GM03348 (cell line): ENCODE results near the gene DHH.
A peak's percentile ranks its signal among the peaks of the same experiment; 100 is the strongest.

Source experiments
- DNase-seq: peaks from one replicate; pipeline ENCODE4 v3.0.0; 2012; ENCODE audit warnings: low spot score

Gene DHH

DNA sequence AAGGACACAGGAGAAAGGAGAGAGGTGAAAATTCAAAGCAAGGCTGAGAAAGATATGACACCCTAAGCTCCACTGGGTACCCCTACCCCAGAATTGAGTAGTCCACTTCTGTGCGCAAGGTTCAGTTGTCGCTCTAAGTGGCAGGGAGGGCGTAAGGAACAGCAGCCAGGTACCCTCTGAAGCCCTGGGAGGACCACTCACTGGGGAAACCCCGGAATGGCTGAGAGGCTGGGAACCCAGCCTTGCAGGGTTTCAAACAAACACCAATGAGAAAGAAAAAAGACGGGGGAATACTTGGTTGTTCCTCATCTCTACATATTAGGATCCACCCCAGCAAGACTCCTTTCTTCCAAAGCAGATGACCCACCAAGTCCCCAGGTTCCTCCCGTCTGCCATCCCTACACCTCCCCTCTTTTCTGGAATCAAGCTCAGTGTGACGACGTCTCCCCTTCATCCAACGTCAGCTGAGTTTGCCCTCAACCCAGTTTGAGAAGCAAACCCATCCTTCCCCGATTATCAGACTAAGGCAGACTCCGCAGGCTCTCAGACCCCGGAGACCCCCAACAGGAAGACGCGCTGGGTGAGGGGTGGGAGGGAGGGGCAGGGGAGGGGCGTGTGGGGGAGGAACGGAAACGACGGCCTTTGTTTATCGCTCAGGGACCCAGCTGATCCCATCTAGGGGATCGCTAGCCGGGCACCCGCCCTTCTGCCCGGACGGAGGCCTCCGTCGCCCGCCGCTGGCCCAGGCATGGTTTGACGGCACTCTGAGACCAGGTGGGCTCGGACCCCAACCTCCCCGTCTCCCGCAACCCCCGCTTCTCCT lies 15.3 kb upstream of the DHH start:
- DNase-seq: peak; percentile 44

DNA sequence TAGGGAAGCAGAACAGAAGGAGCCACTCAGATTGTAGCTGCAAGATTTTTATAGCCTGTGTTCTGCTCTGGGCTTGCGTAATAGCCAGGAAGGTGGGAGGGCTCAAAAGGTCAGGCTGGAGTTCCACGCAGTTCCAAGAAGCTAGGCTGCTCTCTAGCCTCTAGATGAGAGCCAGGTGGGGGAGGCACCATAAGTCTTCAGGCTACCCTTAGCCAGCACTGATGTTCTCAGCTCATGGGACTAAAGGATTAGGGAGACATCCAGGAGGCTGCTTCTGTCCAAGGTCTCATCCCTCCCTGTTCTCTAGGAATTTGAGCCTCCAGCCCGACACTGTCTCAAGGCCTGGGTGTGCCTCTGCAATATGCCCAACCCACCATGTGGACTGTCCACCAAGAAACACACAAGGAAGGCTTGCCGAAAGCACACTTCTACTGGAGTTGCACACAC lies 14.4 kb upstream of the DHH start:
- peak; percentile 63 for DNase-seq

DNA sequence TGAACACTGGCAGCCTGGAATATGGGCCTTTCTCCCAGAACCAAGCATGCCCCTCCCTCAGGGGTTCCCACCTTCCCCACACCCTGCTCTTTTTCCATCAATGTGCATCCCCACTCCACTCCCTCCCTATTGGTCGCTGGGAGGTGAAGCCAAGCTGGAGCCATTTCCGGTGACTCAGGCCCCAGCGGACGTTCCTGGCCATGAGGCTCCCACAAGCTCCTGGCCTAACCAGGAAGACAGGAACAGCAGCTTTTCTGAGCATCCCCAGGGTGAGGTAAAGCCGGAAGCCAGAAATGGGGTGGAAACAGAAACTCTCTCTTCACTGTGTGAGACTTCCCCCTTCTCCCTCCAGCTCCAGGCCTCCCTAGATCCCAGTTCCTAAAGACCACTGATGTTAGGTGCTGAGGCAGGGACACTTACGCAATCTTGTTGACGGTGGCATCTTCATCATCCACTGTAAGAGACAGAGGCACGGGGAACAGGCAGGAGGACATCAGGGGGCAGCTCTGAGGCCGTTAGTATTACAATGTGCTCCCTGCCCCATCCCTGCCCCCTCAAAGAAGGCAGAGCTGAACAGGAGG lies 11.0 kb upstream of the DHH start:
- no peak for DNase-seq

DNA sequence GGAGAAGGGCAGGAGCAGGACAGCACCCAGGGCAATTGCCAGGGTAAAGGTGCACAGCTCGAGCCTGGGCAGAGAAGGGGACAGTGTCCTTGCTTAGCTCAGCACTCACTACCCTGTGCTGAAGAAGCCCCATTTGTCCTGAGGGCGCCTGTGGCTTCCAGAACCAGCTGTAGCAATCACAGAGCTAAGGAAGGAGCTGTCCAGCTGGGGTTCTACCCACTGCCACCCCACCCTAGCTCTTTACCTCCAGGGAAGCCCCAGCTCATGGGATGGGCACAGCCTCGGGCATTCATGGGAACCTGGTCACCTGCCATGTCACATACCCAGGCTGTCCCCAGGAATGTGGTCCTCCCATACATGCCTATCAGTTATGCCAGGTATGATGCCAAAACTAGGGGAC lies 10.2 kb upstream of the DHH start:
- no peak for DNase-seq

DNA sequence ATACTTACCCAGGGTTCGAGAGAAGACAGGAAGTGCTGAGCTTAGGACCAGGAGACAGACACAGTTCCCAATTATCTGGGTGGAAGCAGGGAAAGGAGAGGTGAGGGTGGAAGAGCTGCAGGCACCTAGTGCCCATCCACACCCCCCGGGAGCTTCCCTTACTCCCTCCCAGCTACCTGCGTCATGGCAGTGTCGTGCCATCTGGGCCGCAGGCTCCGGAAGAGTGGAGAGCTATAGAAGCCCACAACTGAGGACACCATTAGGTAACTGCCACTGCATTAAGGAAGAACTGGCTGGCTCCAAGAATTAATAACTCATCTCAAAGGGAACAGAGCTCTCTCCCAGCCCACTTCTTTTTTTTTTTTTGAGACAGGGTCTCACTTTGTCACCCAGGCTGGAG lies 5.8 kb upstream of the DHH start:
- no peak for DNase-seq

DNA sequence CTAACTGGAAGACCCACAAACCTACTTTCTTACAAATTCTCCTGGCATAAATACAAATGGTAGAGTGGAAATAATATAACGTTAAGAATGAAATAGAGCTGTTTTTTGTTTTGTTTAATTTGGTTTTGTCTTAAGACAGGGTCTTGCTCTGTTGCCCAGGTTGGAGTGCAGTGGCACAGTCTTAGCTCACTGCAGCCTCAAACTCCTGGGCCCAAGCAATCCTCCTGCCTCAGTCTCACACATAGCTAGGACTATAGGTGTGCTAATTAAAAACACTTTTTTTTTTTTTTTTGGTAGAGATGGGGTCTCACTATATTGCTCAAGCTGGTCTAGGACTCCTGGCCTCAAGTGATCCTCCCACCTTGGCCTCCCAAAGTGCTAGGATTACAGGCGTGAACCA lies 4.1 kb upstream of the DHH start:
- no peak for DNase-seq

DNA sequence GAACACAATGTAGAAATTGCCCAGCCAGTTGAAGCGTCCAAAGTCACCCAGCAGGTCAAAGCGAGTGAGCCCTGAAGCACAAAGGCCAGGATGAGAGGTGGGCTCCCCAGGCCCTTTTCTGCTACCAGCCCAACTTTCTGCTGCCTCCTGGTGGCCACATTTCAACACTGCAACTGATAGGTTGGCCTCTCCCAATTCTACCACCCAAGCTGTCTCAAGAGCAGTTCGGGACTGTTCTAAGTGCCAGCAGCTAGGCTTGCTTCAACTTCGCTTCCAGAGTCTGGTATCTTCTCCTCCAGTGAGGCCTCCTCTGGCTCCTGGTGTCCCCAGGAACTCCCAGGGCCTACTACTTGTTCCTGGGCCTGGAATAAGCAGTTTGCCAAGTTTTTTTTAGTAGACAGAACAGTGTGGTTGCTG lies 3.4 kb upstream of the DHH start:
- peak; percentile 65 for DNase-seq

DNA sequence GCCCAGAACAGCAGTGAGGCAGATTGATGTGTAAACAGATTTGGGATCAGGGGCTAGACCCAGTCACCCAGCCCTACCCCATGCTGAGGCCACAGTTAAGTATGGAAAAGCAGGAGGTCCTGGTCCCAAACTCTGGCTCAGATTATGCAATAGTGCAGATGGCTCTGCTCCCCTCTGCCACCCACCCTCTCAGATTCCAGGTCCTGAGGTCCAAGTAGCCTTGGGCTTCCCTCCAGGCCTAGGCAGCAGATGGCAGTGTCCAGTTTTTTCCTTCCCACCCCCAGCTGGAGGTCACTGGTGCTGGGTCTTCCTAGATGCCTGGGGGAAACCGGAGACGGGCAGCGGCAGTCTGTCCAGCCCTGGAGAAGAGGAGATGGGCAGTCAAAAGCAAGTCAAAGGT lies 2.8 kb upstream of the DHH start:
- DNase-seq: no peak

DNA sequence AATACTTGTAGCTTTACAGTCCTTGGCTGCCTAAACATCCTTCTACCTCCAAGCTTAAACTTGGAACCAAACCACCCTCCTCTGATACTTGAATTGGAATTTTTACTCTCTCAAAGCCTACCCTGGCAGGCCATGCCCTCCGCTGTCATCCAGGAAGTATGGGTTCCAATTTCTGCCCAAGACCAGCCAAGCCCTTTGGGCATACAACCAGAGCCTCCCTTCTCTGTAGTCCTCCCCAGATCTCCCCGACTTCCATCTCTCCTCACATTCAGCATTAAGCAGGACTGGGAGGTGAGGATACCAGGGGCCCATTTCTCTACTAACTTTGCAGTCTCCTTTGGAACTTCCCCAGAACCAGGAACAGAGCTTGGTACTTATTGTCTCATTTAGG lies 369 bp upstream of the DHH start:
- DNase-seq: no peak

DNA sequence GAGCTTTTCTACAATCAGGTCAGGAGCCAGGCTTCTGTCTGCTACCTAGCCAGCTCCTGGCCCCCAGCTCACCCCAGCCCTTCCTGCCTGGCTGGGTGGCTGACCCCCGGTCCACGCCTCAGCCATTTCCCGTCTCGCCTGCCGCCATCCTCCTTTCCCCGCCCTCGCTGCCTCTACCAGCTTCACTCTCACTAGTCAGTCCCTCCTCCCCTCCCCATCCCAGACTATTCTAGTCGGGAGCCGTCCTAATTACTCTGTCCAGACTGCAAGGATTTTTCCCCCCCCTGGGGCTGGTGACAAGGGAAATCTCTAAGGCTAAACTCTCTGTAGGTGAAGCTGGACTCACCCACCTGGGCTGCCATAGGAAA lies 825 bp downstream of the DHH start:
- DNase-seq: no peak

DNA sequence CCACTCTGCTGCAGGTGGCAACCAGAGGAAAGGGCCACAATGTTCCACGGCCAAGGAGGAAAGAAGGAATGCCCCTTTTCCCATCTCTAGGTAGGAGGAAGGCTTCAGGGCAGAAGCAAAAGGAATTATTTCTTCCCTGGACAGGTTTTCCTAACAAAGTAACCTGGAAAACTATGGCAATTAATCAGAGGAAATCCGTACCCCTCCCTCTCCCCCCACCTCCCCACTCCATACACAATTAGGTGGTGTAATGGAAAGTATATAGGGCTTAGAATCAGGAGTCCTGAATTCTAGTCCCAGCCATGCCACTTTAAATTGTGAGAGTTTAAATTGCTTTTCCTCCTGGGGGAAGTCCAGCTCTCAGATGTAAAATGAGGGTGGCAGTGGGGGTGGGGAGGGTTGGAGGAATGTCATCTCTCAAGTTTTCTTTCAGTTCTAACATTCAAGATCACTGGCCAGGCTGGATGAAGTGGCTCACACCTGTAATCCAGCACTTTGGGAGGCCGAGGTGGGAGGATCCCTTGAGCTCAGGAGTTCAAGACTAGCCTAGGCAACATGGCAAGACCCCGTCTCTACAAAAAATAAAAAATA lies 1.7 kb downstream of the DHH start:
- no peak for DNase-seq

DNA sequence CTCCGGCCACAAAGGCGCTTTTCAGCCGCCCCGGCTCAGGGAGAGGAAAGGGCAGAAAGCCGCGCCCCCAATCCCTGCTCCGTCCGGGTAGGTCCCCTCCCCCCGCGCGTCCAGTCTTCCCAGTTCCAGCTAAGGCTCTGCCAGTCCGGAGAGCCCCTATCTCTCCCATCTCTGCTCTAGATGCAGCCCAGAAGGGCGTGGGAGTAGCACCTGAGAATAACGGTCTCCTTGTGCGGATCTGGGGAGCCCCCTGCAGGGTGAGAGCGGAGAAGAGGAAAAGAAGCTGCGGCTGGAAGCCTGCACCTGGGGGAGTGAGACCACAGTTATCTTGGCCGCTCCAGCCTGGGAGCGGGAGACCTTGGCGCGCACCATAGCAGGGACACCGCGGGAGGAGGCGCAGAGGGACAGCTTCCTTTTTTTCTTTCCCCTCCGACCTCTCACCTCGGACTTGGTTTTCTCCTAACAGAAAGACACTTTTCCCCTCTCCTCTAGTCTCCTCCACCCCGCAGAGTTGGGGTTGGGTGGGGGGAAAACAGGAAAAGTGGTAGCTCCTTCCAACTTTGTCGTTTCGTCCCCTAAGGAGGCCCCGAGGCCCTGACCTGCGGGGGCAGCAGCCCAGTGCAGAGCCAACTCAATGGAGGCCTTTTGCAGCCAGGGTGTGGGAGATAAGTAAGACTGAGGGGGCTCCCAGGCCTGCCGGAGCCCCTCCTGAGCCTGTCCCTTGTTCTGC lies 2.4 kb downstream of the DHH start:
- peak; percentile 65 for DNase-seq

DNA sequence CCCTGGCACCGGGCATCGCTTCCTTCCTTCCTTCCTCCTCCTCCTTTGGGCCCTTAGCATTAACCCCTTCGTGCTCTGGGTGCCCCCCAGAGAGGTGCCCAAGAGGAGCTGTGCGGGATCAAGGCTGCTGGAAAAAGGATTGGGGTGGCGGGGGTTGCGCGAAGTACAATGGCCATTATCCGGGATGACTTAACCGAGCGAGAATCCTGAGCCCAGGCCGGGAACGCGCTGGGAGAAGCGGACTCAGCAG lies 2.8 kb downstream of the DHH start:
- no peak for DNase-seq

DNA sequence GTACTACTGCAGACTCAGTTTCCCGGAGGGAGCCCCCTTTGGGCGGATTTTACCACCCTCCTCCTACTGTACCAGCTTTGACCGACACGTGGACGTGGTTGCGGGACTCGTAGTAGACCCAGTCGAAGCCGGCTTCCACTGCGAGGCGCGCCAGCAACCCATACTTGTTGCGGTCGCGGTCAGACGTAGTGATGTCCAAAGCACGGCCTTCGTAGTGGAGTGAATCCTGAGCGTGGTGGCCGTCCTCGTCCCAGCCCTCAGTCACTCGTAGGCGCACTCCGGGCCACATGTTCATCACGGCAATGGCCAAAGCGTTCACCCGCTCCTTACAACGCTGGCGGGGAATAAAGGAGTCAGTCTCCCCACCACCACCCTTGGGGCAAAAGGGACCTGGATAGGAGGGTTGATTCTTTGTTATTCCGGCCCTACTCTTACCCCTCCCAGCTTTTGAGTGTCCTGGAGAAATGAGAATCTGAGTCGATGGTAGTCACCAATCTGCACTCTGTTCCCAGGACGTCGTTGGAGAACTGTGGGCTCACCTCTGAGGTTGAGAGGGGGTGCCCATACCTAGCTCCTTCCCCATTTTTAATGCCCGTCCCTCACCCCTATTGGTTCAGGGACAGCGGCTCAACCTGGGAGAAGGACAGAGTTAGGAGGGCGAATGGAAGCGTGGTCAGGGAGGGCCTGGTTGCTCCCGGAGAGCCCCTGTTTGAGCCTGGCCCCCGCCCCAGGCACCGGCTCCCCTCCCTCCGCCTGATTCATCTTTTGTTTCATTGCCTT lies 3.4 kb downstream of the DHH start:
- no peak for DNase-seq

DNA sequence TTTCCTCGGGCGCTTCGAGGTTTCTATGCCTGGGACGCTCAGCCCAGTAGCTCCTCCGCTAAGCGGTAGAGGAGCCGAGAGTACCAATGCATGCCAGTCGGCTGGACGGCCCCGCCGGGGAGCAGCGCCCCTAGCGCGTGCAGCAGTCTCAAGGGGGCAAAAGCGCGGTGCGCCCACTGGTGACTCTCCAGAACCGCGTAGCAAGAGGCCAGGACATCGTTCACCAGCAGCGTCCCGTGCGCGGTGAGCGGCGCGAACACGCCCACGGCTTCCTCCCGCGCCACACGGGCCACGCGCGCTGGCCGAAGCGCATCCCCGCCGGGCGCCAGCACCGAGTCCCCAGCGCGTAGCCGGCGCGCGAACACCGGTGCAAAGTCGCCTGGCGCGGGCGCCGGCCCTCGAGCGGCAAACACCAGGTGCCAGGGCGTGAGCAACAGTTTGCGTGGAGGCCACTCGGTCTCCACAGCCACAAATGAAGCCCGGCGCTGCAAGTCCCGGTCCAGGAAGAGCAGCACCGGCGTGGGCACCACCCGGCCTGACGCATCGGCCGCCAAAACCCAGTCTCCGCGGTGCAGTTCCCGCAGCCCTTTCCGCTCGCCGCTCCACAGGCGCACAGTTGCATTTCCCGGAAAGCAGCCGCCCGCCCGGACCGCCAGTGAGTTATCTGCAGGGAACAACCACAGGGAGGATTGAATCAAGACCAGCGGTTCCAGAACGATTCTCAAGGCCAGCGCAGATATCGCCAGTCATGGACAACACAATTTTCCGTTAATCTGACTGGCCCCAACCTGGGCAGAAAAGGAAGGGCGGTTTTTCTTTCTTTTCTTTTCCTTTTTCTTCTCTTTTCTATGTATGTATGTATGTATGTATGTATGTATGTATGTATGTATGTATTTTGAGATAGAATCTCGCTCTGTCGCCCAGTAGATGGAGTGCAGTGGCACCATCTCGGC lies 4.5 kb downstream of the DHH start:
- DNase-seq: peak; percentile 60

DNA sequence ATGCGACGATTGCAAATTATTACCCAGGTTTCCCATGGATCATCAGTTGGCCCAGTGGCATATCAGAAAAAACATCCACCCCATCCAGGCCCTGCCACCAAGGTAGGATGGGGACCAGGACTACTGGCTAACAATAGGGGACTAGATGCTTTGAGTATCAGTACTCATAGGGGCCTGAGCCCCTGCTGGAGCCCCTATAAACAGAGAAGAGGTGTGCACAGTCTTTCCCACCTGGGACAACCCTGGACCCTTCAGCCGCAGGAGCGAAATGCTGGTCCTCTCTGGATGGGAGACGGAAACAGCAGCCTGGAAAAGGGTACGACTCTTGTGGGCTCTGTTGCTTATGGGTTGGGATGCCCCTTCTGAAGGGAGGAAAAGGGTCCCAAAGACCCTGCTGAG lies 5.7 kb downstream of the DHH start:
- DNase-seq: no peak

DNA sequence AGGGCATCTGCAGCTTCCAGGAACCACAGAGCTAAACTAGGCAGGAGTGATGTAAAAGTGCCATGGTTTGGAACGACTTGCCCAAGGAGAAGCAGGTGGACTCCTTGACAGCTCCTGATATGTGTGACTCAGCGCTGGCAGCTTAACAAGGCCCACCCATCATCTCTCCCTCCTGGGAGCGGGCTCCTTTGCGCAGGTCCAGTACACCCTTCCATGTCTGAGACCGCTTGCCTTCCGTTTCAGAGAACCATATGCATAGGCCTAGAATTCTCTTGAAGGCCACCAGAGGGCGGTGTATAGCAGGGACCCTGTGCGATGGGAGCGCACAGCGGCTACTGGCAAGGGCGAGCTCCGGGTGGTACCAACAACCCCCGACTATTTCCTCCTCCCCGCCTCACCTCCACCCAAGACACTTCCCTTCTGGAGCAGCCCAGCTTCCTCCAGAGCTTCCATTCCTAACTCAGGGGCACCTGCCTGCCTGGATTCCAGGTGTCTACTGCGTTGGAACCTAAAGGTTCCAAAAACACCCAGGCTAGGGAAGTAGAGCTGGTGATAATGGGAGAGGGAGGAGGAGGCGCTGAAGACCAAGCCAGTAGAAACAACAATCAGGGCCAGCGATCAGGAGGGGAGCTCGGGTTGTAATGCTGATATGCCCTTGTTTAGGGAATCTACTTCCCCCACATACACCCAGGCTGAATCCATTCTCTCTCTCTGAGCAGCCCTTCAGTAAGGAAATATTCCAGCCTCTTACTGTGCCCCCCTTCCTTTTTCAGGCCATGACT lies 6.3 kb downstream of the DHH start:
- peak; percentile 89 for DNase-seq

DNA sequence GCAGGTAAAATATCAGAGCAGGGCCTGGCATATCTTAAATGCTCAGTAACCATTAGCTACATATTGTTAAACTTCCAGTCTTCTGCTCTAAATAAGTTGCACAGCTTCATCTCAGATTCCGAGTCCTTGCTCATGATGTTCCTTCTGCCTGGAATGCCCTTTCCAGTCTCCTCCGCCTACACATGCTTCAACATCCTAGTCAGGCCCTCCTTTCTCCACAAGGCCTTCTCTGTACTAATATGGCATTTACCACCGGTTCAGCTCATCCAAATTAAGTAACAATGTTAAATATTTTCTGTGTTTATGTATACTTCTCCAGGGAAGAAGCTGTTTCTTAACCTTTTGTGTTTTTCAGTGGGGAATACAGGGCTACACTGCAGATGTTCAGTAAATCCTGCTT lies 8.5 kb downstream of the DHH start:
- peak; percentile 60 for DNase-seq

DNA sequence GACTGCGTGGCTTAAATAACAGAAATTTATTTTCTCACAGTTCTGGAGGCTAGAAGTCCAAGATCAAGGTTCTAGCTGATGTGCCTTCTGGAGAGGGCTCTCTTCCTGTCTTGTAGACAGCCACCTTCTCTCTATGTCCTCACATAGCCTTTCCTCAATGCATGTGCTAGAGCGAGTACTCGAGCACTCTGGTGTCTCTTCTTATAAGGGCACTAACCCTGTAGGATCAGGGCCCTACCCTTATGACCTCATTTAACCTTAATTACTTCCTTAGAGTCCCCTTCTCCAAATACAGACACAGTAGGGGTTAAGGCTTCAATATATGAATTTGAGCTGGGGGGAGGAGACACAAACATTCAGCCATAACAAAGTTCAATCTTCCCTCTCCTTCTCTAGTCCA lies 10.2 kb downstream of the DHH start:
- DNase-seq: no peak

DNA sequence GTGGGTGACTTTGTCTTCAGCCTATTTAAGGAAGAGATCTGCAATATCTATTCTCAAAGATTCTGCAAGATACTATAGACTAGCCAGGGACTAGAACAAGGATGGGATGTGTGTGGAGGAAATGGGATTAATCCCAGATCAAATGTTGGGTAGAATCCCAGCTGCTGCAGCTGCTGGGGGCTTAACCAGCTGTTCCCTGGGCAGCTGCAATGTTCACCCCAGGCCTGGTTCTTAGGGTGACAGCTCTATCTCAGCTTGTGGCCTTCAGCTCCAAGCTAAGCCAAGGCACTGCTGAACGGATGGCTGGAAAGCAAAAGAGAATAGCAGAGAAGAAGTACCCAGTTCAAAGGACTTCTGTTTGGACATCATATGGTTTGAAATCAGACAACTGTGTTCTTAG lies 14.8 kb downstream of the DHH start:
- no peak for DNase-seq

DNA sequence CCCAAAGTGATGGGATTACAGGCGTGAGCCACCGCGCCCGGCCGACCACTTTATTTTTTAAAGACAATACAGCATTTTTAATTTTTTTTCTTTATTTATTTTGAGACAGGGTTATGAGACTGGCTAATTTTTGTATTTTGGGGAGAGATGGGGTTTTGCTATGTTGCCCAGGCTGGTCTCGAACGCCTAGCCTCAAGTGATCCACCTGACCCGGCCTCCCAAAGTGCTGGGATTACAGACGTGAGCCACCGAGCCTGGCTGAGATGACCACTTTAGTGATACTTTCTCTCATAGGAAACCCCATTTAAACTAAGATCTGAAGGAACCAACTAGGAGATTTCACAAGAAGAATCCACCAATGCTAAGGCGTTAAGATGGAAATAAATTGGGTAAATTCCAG lies 23.6 kb downstream of the DHH start:
- DNase-seq: no peak
